GM23338 (cell line): ENCODE results near the gene PTPRN2. TPM values are rescaled to one million over a fixed set of nuclear protein-coding genes. Genes with fewer than 3 reads are reported as not detected.

Experiments
- ATAC-seq: fragments of 200-7000 bp; cut with Tn5 transposase; 3 replicates; pipeline ENCODE4 v1.9.1; 2020
- DNase-seq: peaks from one replicate; pipeline ENCODE4 v3.0.0-alpha.2; 2015; ENCODE audit warnings: low spot score
- H2AFZ ChIP-seq: fragments of 200-600 bp; sonication (generic); 2 replicates; pipeline ENCODE4 v1.8.0; 2016; ENCODE audit warnings: antibody characterized with exemption, mild to moderate bottlenecking, moderate library complexity
- H3F3A ChIP-seq: fragments of 200-600 bp; sonication (generic); replicated peaks from 2 replicates; pipeline ENCODE4 v1.8.0; 2017; ENCODE audit warnings: antibody characterized with exemption, mixed run types, low read depth
- H3K27ac ChIP-seq: fragments of 200-600 bp; sonication (generic); 2 replicates; pipeline ENCODE4 v1.6.1; 2016; ENCODE audit warnings: low read depth
- H3K27me3 ChIP-seq: fragments of 200-600 bp; sonication (generic); 2 replicates; pipeline ENCODE4 v1.8.0; 2016; ENCODE audit warnings: mild to moderate bottlenecking, mixed run types, moderate library complexity; ENCODE audit not compliant: insufficient read depth
- H3K36me3 ChIP-seq: fragments of 200-600 bp; sonication (generic); 2 replicates; pipeline ENCODE4 v1.8.0; 2016; ENCODE audit warnings: mild to moderate bottlenecking; ENCODE audit not compliant: insufficient read depth
- H3K4me1 ChIP-seq: fragments of 200-600 bp; sonication (generic); 2 replicates; pipeline ENCODE4 v1.8.0; 2016; ENCODE audit warnings: mild to moderate bottlenecking, moderate library complexity; ENCODE audit not compliant: insufficient read depth
- H3K4me2 ChIP-seq: fragments of 200-600 bp; sonication (generic); 2 replicates; pipeline ENCODE4 v1.7.1; 2017; ENCODE audit warnings: mixed run types
- H3K4me3 ChIP-seq: fragments of 200-600 bp; sonication (generic); 2 replicates; pipeline ENCODE4 v1.6.1; 2016; ENCODE audit warnings: mixed run types
- H3K79me2 ChIP-seq: fragments of 200-600 bp; sonication (generic); replicated peaks from 2 replicates; pipeline ENCODE4 v1.8.0; 2017; ENCODE audit warnings: mild to moderate bottlenecking; ENCODE audit not compliant: insufficient read depth
- H3K9me2 ChIP-seq: fragments of 200-600 bp; sonication (generic); 2 replicates; pipeline ENCODE4 v1.8.0; 2017; ENCODE audit not compliant: insufficient read depth
- H4K20me1 ChIP-seq: fragments of 200-600 bp; sonication (generic); replicated peaks from 2 replicates; pipeline ENCODE4 v1.8.0; 2017; ENCODE audit warnings: mild to moderate bottlenecking; ENCODE audit not compliant: insufficient read depth
- H3K27ac Mint-ChIP-seq: 2 replicates; pipeline ENCODE4 v1.8.0; 2020; ENCODE audit warnings: inconsistent platforms, mild to moderate bottlenecking, moderate library complexity, mixed read lengths
- H3K27me3 Mint-ChIP-seq: 3 replicates; pipeline ENCODE4 v1.8.0; 2022; ENCODE audit warnings: low read depth, mild to moderate bottlenecking, moderate library complexity, mixed read lengths, inconsistent platforms; ENCODE audit not compliant: insufficient read depth, poor library complexity
- H3K36me3 Mint-ChIP-seq: 3 replicates; pipeline ENCODE4 v1.8.0; 2021; ENCODE audit warnings: low read depth, mild to moderate bottlenecking, inconsistent platforms, moderate library complexity, mixed read lengths
- H3K4me1 Mint-ChIP-seq: 3 replicates; pipeline ENCODE4 v1.8.0; 2020; ENCODE audit warnings: mild to moderate bottlenecking, inconsistent platforms, mixed read lengths
- H3K4me3 Mint-ChIP-seq: 3 replicates; pipeline ENCODE4 v1.8.0; 2021; ENCODE audit warnings: moderate library complexity, mild to moderate bottlenecking, inconsistent platforms, mixed read lengths
- H3K9me3 Mint-ChIP-seq: 3 replicates; pipeline ENCODE4 v1.8.0; 2020; ENCODE audit warnings: moderate library complexity, mild to moderate bottlenecking, inconsistent platforms, mixed read lengths
- CREB1 ChIP-seq: fragments of 250-450 bp; sonication (Bioruptor Pico); IDR thresholded peaks from 2 replicates; pipeline ENCODE4 v1.5.0; 2020; ENCODE audit warnings: low read depth, mild to moderate bottlenecking, moderate library complexity
- EZH2 ChIP-seq: fragments of 200-600 bp; sonication (generic); IDR thresholded peaks from one replicate; pipeline ENCODE4 v1.8.0; 2017; ENCODE audit warnings: antibody characterized with exemption, mild to moderate bottlenecking, low read depth; ENCODE audit not compliant: unreplicated experiment
- EZH2phosphoT487 ChIP-seq: fragments of 200-600 bp; sonication (generic); IDR thresholded peaks from one replicate; pipeline ENCODE4 v1.8.1; 2018; ENCODE audit warnings: antibody characterized with exemption; ENCODE audit not compliant: unreplicated experiment
- JUNB ChIP-seq: IDR thresholded peaks from one replicate; pipeline ENCODE4 v1.6.1; 2016; ENCODE audit warnings: antibody characterized with exemption; ENCODE audit not compliant: unreplicated experiment
- NANOG ChIP-seq: IDR thresholded peaks from 2 replicates; pipeline ENCODE4 v1.6.1; 2016; ENCODE audit warnings: antibody characterized with exemption, borderline replicate concordance
- POLR2AphosphoS5 ChIP-seq: IDR thresholded peaks from 2 replicates; pipeline ENCODE4 v1.6.1; 2016; ENCODE audit warnings: antibody characterized with exemption, low read depth
- STAT1 ChIP-seq: IDR thresholded peaks from one replicate; pipeline ENCODE4 v1.6.1; 2016; ENCODE audit warnings: antibody characterized with exemption; ENCODE audit not compliant: unreplicated experiment
- ZNF114 ChIP-seq: fragments of 250-450 bp; sonication (Bioruptor Pico); IDR thresholded peaks from 2 replicates; pipeline ENCODE4 v1.5.0; 2020; ENCODE audit warnings: mild to moderate bottlenecking, moderate library complexity
- ZNF331 ChIP-seq: fragments of 250-450 bp; sonication (Bioruptor Pico); IDR thresholded peaks from 2 replicates; pipeline ENCODE4 v1.5.0; 2020; ENCODE audit warnings: low read depth, mild to moderate bottlenecking, moderate library complexity
- polyA plus RNA-seq: library from polyadenylated mRNA; unstranded; fragments of >200 nt; fragmentation: Nextera tagmentation; extraction: Ambion mirVana; gene quantifications from 2 replicates; pipeline ENCODE4 v1.2.1, GENCODE V29; 2016
- total RNA-seq: library from RNA; depleted of rRNA; stranded (reverse); fragments of >200 nt; shearing (Covaris generic); gene quantifications from 2 replicates; pipeline ENCODE4 v1.2.3, GENCODE V29; 2014
- TF ChIP-seq, protein P1 (sequence below): IDR thresholded peaks from 2 replicates; pipeline ENCODE4 v1.6.1; 2016; ENCODE audit warnings: antibody characterized with exemption
- TF ChIP-seq, protein P2 (sequence below): fragments of 250-450 bp; sonication (Bioruptor Pico); IDR thresholded peaks from 2 replicates; pipeline ENCODE4 v1.5.0; 2020; ENCODE audit warnings: mild to moderate bottlenecking, moderate library complexity
- TF ChIP-seq, protein P3 (sequence below): IDR thresholded peaks from one replicate; pipeline ENCODE4 v1.6.1; 2018; ENCODE audit warnings: antibody characterized with exemption; ENCODE audit not compliant: unreplicated experiment
- TF ChIP-seq, protein P4 (sequence below), 2 experiments: fragments of 200-600 bp in 1 of 2; sonication (generic) in 1 of 2; conservative IDR thresholded peaks; 2 replicates each; pipeline versions ENCODE4 v1.5.1 to v1.6.1; 2016 to 2017; ENCODE audit warnings: antibody characterized with exemption in 2 of 2, low read depth in 2 of 2, mild to moderate bottlenecking in 2 of 2, moderate library complexity in 1 of 2

PTPRN2 gene
- total and polyA plus RNA-seq, 2 experiments from 2014 or later, result 0.87 to 4.0 TPM

DNA sequence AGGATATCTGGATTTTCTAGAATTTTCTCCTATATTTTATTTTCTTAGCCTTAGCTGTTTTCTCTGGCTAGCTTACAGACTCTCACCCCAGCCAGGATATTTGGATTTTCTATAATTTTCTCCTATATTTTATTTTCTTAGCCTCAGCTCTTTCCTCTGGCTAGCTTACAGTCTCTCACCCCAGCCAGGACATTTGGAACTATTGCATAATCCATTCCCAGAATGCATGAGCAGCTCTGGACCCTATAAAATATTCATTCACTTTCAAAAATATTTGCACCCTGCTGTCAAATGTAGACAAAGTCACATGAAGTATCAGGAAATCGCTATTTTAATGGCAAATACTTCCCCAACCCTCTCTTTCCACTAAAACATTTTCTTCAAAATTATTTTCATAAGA lies 952.0 kb downstream of the PTPRN2 start:
- Mint-ChIP-seq H3K36me3 (peaks cover 43% of the 10 kb centered on the region), H3K27me3 (peaks cover 2% of the 10 kb centered on the region)
- no peak for ATAC-seq

More for the DNA sequence above, 952.0 kb downstream of the PTPRN2 start:
- Histone ChIP-seq H3K9me2 (no peaks in the 10 kb centered on the region), H3K4me2 (no peak overlapping the region), H3K27me3 (no peaks in the 10 kb centered on the region), H4K20me1 (no peaks in the 10 kb centered on the region), H3K4me1 (no peaks in the 10 kb centered on the region), H3K4me3 (no peak overlapping the region), H3K36me3 (no peaks in the 10 kb centered on the region), H3K79me2 (no peaks in the 10 kb centered on the region), H3K27ac (no peak overlapping the region), H3F3A (no peaks in the 10 kb centered on the region), H2AFZ (no peak overlapping the region)
- H3K4me3 Mint-ChIP-seq, result no peak overlapping the region
- peaks cover 100% of the 10 kb centered on the region for H3K9me3 Mint-ChIP-seq
- no peaks in the 10 kb centered on the region for H3K4me1 Mint-ChIP-seq
- TF ChIP-seq ZNF114 (CRISPR knock-in tag) (no peak), CREB1 (CRISPR knock-in tag) (no peak), NANOG (no peak), EZH2phosphoT487 (no peak), POLR2AphosphoS5 (no peak), JUNB (no peak), STAT1 (no peak), ZNF331 (CRISPR knock-in tag) (no peak), EZH2 (no peak)
- TF ChIP-seq, protein P1, sequence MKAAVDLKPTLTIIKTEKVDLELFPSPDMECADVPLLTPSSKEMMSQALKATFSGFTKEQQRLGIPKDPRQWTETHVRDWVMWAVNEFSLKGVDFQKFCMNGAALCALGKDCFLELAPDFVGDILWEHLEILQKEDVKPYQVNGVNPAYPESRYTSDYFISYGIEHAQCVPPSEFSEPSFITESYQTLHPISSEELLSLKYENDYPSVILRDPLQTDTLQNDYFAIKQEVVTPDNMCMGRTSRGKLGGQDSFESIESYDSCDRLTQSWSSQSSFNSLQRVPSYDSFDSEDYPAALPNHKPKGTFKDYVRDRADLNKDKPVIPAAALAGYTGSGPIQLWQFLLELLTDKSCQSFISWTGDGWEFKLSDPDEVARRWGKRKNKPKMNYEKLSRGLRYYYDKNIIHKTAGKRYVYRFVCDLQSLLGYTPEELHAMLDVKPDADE, result no peak
- TF ChIP-seq, protein P2, sequence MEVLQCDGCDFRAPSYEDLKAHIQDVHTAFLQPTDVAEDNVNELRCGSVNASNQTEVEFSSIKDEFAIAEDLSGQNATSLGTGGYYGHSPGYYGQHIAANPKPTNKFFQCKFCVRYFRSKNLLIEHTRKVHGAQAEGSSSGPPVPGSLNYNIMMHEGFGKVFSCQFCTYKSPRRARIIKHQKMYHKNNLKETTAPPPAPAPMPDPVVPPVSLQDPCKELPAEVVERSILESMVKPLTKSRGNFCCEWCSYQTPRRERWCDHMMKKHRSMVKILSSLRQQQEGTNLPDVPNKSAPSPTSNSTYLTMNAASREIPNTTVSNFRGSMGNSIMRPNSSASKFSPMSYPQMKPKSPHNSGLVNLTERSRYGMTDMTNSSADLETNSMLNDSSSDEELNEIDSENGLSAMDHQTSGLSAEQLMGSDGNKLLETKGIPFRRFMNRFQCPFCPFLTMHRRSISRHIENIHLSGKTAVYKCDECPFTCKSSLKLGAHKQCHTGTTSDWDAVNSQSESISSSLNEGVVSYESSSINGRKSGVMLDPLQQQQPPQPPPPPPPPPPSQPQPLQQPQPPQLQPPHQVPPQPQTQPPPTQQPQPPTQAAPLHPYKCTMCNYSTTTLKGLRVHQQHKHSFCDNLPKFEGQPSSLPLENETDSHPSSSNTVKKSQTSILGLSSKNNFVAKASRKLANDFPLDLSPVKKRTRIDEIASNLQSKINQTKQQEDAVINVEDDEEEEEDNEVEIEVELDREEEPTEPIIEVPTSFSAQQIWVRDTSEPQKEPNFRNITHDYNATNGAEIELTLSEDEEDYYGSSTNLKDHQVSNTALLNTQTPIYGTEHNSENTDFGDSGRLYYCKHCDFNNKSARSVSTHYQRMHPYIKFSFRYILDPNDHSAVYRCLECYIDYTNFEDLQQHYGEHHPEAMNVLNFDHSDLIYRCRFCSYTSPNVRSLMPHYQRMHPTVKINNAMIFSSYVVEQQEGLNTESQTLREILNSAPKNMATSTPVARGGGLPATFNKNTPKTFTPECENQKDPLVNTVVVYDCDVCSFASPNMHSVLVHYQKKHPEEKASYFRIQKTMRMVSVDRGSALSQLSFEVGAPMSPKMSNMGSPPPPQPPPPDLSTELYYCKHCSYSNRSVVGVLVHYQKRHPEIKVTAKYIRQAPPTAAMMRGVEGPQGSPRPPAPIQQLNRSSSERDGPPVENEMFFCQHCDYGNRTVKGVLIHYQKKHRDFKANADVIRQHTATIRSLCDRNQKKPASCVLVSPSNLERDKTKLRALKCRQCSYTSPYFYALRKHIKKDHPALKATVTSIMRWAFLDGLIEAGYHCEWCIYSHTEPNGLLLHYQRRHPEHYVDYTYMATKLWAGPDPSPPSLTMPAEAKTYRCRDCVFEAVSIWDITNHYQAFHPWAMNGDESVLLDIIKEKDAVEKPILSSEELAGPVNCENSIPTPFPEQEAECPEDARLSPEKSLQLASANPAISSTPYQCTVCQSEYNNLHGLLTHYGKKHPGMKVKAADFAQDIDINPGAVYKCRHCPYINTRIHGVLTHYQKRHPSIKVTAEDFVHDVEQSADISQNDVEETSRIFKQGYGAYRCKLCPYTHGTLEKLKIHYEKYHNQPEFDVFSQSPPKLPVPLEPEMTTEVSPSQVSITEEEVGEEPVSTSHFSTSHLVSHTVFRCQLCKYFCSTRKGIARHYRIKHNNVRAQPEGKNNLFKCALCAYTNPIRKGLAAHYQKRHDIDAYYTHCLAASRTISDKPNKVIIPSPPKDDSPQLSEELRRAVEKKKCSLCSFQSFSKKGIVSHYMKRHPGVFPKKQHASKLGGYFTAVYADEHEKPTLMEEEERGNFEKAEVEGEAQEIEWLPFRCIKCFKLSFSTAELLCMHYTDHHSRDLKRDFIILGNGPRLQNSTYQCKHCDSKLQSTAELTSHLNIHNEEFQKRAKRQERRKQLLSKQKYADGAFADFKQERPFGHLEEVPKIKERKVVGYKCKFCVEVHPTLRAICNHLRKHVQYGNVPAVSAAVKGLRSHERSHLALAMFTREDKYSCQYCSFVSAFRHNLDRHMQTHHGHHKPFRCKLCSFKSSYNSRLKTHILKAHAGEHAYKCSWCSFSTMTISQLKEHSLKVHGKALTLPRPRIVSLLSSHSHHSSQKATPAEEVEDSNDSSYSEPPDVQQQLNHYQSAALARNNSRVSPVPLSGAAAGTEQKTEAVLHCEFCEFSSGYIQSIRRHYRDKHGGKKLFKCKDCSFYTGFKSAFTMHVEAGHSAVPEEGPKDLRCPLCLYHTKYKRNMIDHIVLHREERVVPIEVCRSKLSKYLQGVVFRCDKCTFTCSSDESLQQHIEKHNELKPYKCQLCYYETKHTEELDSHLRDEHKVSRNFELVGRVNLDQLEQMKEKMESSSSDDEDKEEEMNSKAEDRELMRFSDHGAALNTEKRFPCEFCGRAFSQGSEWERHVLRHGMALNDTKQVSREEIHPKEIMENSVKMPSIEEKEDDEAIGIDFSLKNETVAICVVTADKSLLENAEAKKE, result no peak
- TF ChIP-seq, protein P3, sequence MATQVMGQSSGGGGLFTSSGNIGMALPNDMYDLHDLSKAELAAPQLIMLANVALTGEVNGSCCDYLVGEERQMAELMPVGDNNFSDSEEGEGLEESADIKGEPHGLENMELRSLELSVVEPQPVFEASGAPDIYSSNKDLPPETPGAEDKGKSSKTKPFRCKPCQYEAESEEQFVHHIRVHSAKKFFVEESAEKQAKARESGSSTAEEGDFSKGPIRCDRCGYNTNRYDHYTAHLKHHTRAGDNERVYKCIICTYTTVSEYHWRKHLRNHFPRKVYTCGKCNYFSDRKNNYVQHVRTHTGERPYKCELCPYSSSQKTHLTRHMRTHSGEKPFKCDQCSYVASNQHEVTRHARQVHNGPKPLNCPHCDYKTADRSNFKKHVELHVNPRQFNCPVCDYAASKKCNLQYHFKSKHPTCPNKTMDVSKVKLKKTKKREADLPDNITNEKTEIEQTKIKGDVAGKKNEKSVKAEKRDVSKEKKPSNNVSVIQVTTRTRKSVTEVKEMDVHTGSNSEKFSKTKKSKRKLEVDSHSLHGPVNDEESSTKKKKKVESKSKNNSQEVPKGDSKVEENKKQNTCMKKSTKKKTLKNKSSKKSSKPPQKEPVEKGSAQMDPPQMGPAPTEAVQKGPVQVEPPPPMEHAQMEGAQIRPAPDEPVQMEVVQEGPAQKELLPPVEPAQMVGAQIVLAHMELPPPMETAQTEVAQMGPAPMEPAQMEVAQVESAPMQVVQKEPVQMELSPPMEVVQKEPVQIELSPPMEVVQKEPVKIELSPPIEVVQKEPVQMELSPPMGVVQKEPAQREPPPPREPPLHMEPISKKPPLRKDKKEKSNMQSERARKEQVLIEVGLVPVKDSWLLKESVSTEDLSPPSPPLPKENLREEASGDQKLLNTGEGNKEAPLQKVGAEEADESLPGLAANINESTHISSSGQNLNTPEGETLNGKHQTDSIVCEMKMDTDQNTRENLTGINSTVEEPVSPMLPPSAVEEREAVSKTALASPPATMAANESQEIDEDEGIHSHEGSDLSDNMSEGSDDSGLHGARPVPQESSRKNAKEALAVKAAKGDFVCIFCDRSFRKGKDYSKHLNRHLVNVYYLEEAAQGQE, result no peak
- TF ChIP-seq, protein P4, sequence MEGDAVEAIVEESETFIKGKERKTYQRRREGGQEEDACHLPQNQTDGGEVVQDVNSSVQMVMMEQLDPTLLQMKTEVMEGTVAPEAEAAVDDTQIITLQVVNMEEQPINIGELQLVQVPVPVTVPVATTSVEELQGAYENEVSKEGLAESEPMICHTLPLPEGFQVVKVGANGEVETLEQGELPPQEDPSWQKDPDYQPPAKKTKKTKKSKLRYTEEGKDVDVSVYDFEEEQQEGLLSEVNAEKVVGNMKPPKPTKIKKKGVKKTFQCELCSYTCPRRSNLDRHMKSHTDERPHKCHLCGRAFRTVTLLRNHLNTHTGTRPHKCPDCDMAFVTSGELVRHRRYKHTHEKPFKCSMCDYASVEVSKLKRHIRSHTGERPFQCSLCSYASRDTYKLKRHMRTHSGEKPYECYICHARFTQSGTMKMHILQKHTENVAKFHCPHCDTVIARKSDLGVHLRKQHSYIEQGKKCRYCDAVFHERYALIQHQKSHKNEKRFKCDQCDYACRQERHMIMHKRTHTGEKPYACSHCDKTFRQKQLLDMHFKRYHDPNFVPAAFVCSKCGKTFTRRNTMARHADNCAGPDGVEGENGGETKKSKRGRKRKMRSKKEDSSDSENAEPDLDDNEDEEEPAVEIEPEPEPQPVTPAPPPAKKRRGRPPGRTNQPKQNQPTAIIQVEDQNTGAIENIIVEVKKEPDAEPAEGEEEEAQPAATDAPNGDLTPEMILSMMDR (conservative IDR thresholded peaks at IDR 0.05; ENCODE audit: low read depth in 2 of 2), result no peak
- DNase-seq, result no peak
- H3K27ac Mint-ChIP-seq, result no peak overlapping the region
